Endothelial cell of hepatic sinusoid (primary cell): ENCODE results near the gene DAZAP1.

Experiments used
- in situ Hi-C: cut with HindIII; loops from 2 replicates; pipeline ENCODE4 v1.10.0; 2017; ENCODE audit warnings: low sequenced_read_pairs

Gene DAZAP1

DNA sequence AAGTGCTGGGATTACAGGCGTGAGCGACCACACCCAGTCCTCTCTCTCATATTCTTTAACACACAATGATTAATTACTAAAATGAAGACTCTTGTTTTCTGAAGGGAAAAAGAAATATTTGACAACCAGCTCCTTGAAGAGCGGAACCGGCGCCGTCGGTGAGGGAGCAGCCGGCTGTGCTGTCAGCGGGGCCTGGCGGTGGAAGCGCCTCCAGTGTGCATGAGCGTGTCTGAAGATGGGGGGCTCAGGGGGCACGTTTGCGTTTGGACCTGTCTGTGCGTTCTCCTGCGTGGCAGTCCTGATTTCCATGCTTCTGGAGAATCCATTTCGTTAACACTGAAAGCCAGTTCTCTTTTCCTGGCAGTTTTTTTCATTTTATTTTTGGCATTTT is 31.0 kb upstream of the DAZAP1 start:
- in situ Hi-C loops: no loop called here

DNA sequence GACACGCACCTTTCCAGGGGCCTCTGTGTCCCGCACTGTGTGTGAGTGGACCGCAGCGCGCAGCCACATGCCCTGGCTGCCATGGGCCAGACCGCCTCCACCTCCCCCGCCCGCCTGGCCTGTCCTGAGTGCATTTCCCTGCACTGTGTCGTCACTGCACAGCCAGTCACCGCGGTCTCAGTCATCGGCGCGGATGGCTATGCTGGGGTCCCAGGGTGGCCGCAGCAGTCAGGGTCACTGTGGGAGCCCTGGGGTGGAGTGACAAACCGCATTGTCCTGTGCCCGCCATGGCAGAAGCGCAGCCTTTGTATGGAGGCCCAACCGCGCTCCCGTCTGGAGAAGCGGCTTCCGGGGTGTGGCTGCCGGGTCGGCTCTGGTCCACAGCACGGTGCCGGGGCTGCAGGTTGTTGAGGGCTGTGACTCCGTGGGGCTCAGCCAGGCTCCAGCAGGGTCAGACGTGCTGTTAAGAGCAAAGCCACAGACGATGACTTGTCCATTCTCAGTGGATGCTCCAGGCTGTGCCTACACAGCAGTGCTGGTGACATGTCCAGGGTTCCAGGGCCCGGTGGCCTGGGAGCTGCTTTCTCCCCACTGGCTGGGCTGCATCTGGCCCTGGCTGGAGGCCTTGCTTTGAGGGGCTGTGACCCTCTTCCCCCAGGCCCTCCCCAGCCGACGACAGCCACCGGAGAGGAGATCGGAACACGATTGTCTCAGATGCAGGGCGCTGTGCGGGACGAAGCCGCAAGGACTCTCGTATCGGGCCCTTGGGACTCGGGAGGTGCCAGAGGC is 30.0 kb upstream of the DAZAP1 start:
- in situ Hi-C loops: no loop called here

DNA sequence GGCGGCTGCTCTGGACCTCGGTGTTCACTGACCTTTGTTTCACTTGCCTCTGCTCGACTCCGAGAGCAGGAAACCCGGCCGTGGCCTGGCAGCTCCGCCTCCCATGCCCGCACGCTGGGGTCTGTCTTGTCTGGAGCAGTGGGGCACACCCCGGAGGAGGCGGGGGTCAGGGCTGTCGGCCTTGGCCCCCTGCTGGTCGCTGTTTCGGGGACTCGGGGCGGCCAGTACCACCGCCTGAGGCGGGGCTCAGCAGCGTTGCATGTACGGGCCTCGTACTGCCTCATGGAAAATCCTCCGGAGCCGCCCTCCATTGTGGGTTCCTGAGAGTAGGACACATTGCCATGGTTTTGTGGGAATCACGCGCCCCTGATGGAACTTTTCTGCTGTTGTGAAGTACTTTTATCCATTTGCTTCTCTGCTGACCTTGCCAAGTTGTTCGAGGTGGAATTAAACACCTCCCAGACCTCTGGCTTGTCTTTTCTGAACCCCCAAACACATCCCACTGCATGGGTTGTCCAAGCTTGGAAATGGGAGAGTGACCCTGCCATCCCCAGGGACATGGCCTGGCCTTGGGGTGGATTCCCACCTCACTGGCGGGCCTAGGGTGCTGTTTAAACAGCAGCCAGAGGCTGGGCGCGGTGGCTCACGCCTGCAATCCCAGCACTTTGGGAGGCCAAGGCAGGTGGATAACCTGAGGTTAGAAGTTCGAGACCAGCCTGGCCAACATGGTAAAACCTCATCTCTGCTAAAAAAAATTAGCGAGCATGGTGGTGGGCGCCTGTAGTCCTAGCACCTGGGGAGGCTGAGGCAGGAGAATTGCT is 29.2 kb upstream of the DAZAP1 start:
- in situ Hi-C loops: no loop called here

DNA sequence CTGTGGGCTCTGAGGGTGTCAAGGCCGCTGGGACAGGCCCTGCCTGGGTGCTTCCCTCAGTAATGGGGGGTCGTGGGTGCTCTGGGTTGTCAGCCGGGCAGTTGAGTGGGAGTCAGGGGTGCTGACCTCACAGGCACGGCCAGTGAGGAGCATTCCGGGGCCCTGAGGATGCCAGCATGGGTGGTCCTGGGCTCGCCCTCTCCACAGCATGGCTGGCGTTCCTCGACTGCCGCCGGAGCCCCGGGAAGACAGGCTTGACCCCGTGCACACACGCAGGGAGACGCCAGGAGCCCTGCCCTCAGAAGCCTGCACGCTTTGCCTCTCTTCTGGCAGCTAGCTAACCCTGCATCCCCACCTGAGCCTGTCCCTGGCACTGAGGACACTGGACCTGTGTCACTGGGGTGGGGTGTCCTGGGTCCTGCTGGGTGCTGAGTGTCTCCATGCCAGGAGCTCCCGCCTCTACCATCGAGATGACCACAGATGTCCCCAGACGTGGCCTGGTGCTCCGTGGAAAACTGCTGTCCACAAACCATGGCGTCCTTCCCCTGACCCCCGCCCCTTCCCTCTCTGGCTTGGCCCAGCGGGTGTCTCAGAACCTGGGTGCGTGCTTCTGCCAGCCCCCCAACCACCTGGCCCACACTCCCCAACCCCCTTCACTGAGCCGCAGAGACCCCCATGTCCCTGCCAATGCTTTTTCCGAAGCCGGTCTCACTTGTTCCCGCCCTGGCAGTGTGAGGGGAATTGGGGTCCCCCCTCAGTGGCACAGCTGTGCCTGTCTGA is 28.1 kb upstream of the DAZAP1 start:
- in situ Hi-C loops: no loop called here

DNA sequence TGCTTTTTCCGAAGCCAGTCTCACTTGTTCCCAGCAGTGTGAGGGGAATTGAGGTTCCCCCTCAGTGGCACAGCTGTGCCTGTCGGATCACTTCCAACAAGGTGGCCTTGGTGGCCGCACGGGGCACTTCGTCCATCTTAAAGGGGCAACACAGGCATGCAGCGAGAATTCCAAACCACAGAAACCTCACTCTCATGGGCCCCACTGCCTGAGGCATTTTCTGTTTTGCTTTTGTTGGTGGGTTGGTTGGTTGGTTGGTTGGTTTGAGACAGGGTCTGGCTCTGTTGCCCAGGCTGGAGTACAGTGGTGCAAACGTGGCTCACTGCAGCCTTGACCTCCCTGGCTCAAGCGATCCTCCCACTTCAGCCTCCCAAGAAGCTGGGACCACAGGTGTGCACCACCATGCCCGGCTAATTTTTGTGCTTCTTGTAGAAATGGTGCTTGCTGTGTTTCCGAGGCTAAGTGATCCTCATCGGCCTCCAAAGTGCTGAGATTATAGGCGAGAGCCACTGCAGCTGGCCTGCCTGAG is 27.4 kb upstream of the DAZAP1 start:
- in situ Hi-C loops: no loop called here

DNA sequence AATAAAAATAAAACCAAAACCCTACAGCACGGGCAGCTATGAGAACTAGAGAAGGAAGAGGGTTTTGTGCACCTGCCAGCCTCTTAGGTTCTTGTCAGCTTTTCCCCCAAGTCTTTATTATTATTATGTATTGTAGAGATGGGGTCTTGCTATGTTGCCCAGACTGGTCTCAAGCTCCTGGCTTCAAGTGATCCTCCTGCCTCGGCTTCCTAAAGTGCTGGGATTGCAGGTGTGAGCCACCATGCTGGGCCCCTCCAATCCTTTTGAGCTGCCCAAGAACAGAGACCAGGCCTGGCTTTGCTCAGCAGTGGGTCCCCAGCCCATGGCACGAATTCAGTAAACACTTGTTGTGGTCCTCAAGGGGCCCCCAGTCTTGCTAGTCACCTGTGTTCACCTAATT is 25.1 kb upstream of the DAZAP1 start:
- in situ Hi-C loops: no loop called here

DNA sequence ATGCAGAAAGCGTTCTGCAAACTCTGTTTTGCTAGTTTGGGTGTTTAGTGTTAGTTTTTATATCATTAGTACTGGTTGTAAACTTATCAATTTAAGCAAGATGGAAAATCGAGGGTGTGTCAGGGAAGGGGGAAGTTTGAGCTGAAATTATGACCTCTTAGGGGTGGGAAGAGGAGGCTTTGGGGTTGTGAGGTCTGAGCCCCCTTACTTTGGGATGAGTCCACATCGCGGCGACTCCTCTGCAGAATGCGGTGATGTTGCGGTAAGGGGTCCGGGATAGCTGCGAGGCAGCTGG is 24.4 kb upstream of the DAZAP1 start:
- in situ Hi-C loops: no loop called here

DNA sequence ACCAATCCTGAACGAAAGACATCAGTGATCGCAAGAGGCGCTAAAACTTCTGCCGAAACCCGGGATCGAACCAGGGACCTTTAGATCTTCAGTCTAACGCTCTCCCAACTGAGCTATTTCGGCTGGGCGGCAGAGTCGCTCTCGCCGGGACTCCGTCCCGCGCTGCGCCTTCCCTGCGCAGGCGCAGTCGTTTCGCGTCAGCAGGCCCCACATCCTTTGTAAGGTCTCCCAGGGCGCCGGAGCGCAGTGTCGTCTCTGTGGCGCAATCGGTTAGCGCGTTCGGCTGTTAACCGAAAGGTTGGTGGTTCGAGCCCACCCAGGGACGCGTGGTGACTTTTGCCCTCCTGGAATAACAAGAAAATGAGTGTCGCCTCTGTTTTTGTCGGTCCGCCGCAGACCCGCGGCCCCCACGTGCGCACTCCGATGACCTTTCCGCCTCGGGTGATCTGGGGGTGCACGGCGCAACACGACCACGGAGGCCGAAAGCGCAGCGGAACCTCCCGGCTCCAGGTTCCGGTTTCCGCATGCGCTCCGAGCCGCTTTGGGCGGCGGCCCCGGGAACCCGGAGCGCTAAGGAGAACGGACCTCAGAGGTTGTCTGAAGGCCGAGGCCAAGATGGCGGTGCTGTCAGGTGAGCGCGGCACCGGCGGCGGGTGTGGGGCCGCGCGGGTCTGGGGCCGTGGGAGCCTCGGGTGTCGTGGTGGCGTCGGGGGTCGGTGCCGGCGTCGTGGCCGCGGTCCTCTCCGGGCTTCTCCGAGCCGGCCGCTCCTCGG is 23.9 kb upstream of the DAZAP1 start, which contains the start of gene NDUFS7:
NDUFS7 (plus strand) TSS at position 596 of the 773 bp plus-strand sequence; CDS start at position 616, 20 bp downstream.
- in situ Hi-C loops: no loop called here

DNA sequence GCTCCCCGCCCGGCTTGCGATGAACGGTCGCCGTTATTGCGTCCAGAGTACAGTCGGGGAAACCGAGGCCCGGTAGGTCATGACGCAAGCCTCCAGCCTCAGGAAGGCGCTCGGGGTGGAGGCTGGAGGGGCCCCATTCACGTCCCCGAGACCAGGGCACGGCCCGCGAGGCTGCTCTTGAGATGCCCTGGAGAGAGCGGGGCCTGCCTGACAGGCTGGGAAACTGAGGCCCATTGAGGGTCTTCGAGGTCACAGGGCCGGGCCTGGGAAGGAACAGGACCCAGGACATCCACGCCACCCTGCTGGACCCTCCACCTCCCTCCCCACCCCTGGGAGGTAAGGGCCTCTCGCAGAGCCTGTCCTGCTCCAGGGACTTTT is 23.3 kb upstream of the DAZAP1 start:
- in situ Hi-C loops: no loop called here

DNA sequence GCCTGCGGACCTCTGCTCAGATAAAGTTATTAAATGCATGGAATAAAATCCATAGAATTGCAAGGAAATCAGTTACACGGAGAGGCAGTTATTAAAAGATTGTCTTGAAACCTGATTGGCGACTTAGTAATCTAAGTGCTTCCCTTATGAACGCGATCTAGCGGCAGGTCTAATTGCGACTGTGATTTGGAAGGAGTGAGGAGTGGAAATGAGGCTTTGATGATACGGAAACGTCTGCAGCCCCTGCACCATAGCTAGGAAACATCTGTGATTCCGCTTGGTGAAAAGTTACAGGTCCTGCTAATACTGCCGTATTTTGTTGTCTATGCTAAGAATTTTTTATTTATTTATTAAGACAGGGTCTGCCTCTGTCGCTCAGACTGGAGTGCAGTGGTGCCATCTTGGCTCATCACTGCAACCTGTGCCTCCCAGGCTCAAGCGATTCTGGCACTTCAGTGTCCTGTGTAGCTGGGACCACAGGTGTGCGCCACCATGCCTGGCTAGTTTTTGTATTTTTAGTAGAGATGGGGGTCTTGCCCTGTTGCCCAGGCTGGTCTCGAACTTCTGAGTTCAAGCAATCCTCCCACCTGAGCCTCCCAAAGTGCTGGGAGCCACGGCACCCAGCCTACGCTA is 22.8 kb upstream of the DAZAP1 start:
- in situ Hi-C loops: no loop called here

DNA sequence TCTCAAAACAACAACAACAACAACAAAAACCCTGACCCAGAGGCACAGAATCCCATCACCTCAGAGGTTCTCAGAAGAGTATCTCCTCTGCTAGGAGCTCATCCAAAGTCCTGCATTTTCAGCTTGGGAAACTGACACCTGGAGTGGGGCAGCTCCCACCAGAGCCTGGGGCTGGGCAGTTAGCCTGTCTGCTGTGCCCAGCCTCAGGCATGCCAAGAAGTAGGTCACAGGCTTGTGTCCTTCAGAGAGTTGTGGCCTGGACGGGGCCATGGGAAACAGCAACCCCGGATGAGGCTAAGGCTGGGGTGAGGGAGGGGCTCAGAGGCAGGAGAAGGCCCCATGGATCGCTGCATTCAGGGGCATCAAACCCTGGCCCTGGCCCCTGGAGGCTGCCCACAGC is 21.6 kb upstream of the DAZAP1 start:
- in situ Hi-C loops: no loop called here

DNA sequence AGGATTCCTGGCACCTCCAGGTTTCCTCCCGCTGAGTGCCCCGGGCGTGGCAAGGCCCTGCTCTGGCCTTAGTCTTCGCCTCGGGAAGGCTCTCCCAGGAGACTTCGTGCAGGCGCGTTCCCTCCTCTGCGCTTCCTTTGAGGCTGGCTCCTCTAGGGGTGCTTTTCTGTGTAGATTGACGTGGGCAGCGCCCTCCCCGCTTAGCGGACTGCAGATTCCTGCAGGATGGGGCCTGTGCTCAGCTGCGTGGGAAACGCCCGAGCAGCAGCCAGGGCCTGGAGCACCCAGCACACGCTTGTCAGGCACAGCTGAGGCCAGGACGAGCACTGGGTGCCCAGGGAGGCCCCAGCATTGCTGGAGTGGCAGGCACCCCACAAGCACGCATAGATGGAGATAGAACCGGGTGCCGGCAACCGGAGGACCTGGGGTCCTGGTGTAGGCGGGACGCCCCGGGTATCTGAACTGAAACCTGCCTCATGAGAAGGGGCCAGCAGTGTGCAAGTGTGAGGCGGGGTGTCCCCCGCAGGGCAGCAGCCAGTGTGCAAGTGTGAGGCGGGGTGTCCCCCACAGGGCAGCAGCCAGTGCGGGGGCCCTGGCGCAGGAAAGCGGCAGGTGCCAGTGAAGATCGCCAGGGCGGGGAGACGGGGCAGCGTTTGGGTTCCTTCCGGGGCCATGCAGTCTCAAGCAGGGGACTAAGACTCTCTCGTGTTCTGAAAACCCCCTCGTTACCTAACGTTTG is 20.3 kb upstream of the DAZAP1 start:
- in situ Hi-C loops: no loop called here

DNA sequence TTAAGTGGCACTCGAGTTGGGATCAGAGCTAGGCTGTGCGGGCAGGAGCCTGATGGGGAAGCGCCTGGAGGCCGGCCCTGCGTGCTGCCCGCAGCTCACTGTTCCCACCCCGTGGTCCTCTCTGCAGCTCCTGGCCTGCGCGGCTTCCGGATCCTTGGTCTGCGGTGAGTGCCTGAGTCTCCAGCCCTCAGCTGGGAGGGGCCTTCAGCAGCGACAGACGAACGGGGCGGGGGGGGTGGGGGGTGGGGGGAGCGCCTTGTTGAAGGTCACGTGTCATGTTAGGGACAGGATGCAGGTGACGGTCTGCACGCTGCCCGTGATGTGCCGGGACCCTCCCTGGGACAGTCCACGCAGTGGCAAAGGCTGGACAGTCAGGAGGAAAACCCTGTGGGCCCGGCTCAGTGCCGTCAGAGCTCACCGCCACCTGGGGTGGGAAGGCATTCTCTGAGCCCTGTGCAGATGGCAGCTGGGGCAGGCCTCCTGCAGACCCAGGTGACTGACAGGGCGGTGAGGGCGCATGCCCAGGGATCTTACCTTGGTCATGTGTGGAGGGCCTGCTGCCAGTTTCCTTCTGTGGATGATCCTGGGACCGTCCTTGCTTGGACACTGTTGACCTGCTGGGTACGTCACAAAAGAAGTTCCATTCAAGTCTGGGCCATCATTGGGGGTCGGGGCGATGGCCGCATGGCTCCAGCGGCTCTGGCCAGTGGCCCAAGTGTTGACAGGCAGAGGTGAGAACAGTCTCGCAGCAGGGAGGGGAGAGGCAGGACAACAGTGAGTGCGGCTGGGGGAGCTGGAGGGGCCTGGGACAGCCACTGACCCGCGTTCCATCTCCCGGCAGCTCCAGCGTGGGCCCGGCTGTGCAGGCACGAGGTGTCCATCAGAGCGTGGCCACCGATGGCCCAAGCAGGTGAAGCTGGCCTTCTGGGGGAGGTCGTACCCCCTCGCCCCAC is 19.4 kb upstream of the DAZAP1 start:
- in situ Hi-C loops: no loop called here

DNA sequence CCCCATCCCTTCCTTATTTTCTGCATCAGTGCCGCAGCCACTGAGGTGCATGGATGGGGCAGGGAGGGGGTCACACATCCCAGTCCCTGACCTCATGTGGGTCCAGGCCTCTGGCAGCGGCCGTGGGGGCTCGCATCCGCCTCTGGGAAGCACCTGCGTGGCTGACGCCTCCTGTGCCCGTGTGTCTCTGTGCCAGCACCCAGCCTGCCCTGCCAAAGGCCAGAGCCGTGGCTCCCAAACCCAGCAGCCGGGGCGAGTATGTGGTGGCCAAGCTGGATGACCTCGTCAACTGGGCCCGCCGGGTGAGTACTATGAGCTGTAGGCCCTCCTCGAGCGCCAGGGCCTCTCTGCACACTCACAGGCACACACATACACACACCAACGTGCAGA is 18.8 kb upstream of the DAZAP1 start:
- in situ Hi-C loops: no loop called here

DNA sequence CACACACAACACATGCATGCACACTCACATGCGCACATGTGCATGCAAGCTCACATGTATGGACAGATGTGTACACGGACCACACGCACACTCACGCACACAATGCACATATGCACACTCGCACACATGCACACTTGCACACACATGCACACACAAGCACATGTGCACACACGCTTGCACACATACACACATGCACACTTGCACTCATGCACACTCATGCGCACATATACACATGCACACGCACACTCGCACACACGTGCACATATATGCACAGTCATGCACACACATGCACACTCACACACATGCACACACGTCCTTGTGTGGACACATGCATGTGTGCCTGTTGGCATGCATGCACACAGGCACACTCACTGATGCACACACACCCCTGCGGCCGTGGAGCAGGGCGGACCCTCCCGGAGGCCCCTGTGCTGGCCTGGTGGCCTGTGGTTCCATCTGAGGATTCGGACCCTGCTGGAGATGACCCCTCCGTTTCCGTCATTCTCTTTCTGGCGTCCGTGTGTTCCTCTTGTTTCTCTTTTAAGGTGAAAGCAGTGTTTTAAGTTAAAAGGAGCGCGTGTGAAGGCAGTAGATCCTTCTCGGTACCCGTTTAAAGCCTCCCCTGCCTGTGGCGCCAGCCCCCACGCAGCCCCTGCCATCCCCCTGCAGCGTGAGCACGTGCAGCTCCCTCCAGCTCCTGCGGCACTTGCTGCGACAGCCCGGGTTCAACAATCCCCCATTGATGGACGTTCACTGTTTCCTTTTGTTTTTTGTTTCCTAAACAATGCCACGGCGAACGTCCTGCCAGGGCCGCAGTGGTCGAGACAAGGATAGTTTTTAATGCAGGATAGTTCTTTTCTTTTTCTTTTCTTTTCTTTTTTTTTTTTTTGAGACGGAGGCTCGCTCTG is 18.1 kb upstream of the DAZAP1 start:
- in situ Hi-C loops: no loop called here

DNA sequence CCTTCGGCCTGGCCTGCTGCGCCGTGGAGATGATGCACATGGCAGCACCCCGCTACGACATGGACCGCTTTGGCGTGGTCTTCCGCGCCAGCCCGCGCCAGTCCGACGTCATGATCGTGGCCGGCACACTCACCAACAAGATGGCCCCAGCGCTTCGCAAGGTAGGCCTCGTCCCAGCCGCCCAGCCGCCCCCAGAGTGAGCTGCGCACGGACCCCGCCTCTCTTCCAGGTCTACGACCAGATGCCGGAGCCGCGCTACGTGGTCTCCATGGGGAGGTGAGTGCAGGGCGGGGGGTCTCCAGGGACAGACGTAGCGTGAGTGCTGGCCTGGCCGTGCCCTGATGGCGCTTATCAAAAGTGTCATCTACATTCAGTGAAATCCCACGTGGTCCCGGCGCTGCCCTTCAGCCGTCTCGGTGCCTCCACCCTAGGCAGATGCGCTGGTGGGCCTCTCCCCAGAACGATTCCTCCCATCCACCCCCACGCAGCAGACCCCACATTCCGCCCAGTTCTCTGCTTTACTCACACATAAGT is 16.4 kb upstream of the DAZAP1 start:
- in situ Hi-C loops: no loop called here

DNA sequence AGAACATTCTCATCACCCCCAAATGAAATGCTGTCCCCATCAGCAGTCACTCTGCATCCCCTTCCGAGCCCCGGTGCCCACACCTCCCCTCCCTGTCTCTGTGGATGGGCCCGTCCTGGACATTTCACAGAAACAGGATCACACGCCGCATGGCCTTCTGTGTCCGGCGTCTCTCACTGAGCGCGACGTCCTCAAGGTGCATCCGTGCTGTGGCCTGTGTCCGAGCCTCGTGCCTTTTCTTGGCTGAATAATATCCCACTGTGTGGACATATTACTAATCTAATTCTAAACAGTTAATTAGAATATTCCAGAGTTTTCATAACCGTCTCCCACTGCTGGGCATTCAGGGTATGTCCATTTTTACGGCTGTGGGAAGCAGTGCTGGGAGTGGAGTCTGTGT is 15.0 kb upstream of the DAZAP1 start:
- in situ Hi-C loops: no loop called here
